Measurements from ENCODE around the gene RPS15A.
"Not testable (repeated sequence)": the region's sequence is repeated elsewhere in the genome, so short reads cannot be mapped to it uniquely, and the experiment has no call there.

The RPS15A gene

DNA sequence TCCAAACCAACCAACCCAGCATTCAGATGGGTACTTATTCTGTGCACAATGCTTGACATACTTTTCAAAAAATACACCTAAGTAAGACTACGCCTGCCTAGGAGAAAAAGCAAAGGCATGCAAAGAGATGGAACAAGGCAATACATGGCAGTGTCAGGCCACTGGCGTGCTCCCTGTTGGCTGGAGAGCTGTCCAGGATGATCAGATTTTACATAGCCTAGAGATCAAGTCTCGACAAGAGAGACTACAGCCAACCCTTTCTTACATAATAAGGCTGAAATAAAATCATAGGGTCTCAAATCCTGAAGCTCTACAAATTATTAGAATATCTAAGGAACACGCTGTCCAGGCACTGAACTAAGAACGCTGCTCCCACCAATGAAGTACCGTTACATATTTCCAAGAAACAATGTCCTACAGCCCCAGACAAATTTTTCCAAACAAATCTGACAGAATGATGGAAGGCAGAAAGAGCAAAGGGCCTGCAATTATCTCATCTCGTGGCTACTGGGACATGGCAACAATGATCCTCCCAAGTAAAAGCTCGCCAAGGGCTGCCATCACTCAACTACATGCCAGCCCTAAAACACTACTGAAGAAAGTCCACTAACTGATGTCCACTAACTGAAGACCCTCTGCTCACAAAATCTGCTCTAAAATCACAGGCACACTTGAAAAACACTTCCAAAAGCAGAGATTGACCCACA is 5.1 kb downstream of the RPS15A start:
- in situ Hi-C loops (cut with HindIII; ENCODE audit: low pct_unique_long_range_greater_than_20kb, low sequenced_read_pairs), result no loop called here
- no peak for TF ChIP-seq JUND (IDR thresholded peaks at IDR 0.05; ENCODE audit: low read depth)
- no peak for DNase-seq (ENCODE audit: low read depth in 1 of 2, low spot score in 1 of 2)

GRCh38 chr16:18783430-18784341 is 6.4 kb downstream of the RPS15A start:
- no peak for DNase-seq (ENCODE audit: low read depth in 1 of 2, low spot score in 1 of 2)
- in situ Hi-C loops (cut with HindIII; ENCODE audit: low pct_unique_long_range_greater_than_20kb, low sequenced_read_pairs), result no loop called here
- TF ChIP-seq JUND (IDR thresholded peaks at IDR 0.05; ENCODE audit: low read depth), result no peak

DNA sequence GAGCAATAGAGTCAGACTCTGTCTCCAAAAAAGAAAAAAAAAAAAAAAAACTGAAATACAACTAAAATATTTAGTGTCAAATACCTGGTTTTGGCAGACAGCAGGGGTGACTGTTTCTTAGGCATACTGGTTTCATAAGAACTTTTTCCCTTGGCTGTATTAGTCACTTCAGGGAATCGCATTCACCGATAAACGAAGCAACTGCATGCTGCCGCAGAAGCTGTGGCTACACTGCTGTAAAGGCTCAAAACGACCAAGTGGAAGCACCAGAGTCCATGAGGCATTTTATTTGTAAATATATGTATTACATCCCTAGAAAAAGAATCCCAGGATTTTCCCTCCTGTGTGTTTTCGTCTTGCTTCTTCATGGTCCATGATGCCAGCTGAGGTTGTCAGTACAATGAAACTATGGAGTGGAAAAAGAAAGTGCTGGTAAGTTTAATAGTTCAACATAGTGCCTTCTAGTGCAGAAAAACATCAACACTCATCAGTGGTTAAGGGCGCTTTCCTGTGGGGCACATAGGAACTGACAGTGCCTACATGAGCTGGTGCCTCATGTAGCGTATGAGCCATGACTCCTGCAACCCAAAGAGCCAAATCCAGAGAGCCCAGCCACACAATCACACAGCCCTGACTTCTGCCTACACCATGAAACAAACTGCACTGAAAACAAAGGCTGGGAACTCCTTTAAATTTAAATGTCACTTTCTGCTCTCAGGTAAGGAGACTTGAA is 7.3 kb downstream of the RPS15A start:
- no peak for TF ChIP-seq JUND (IDR thresholded peaks at IDR 0.05; ENCODE audit: low read depth)
- in situ Hi-C loops (cut with HindIII; ENCODE audit: low pct_unique_long_range_greater_than_20kb, low sequenced_read_pairs), result no loop called here
- no peak for DNase-seq (ENCODE audit: low read depth in 1 of 2, low spot score in 1 of 2)

DNA sequence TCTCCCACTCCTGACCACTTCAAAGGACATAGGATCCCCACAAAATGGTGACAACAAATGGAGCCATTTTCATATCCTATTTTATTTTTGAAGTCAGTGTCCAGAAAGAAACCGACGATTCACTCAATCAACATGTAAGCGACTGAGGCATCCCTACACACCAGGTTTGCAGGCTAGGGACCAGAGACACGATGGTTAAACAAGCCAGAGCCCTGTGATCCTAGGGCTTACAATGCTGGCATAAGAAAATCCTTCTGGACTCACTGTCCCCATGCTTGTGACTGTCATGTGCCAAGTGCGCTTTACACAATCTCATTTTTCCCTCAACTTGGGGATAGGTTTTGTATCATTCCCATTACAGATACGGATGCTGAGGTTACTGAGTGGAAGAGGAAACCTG is 8.9 kb downstream of the RPS15A start:
- in situ Hi-C loops (cut with HindIII; ENCODE audit: low pct_unique_long_range_greater_than_20kb, low sequenced_read_pairs); DNase-seq (ENCODE audit: low read depth in 1 of 2, low spot score in 1 of 2): not testable (repeated sequence)

DNA sequence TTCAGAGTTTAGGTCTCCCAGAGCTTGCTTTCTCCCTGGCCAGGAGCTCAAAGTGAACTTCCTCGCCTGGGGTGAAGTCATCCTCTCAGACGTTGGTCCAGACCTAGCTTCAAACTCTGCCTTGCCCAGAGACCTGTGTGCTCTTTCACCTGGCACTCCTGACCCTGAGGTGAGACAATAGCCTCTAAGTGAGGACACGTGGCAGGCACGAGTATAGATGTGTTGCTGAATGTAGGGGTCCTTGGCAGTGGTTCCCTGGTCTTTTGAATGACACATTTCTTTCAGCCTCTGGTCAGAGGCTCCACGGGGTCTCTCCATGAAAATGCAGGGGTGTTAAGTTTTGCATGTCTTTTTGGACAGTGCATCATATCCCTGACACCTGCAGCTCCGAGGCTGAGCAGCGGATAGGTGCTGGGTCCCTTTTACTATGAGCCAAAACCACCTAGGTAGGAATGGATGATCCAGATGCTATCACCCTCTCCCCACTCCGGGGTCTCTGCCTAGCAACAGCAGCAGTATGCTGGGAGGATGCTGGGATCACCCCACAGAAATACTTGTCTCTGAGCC is 9.6 kb downstream of the RPS15A start:
- in situ Hi-C loops (cut with HindIII; ENCODE audit: low pct_unique_long_range_greater_than_20kb, low sequenced_read_pairs); DNase-seq (ENCODE audit: low read depth in 1 of 2, low spot score in 1 of 2): not testable (repeated sequence)

- in situ Hi-C loops (cut with HindIII; ENCODE audit: low pct_unique_long_range_greater_than_20kb, low sequenced_read_pairs); DNase-seq (ENCODE audit: low read depth in 1 of 2, low spot score in 1 of 2): not testable (repeated sequence)
Measured at GRCh38 chr16:18777664-18778063, 12.5 kb downstream of the RPS15A start.

GRCh38 chr16:18776334-18776733 is 13.8 kb downstream of the RPS15A start:
- DNase-seq (ENCODE audit: low read depth in 1 of 2, low spot score in 1 of 2); in situ Hi-C loops (cut with HindIII; ENCODE audit: low pct_unique_long_range_greater_than_20kb, low sequenced_read_pairs): not testable (repeated sequence)

GRCh38 chr16:18774651-18775050 is 15.5 kb downstream of the RPS15A start:
- DNase-seq (ENCODE audit: low read depth in 1 of 2, low spot score in 1 of 2); in situ Hi-C loops (cut with HindIII; ENCODE audit: low pct_unique_long_range_greater_than_20kb, low sequenced_read_pairs): not testable (repeated sequence)

GRCh38 chr16:18772171-18772570 is 18.0 kb downstream of the RPS15A start:
- DNase-seq (ENCODE audit: low read depth in 1 of 2, low spot score in 1 of 2); in situ Hi-C loops (cut with HindIII; ENCODE audit: low pct_unique_long_range_greater_than_20kb, low sequenced_read_pairs): not testable (repeated sequence)

DNA sequence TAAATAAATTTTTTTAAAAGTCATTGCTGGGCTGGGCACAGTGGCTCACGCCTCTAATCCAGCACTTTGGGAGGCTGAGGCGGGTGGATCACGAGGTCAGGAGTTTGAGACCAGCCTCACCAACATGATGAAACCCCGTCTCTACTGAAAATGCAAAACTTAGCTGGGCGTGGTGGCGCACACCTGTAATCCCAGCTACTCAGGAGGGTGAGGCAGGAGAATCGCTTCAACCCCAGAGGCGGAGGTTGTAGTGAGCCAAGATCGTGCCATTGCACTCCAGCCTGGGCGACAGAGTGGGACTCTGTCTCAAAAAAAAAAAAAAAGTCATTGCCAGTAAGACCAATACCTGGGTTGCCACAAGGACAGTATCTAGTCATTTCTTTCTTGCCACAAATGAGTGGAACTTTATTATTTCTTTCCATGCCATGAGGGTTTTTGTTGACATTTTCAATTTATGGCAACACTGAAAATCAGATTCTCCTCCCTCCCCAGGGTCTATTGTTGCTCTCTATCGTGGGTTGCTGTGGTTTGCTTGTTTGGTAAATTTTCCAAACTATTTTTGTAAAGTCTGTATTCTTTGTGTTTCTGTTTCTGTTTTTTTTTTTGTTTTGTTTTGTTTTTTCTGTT is 19.7 kb downstream of the RPS15A start:
- DNase-seq (ENCODE audit: low read depth in 1 of 2, low spot score in 1 of 2); in situ Hi-C loops (cut with HindIII; ENCODE audit: low pct_unique_long_range_greater_than_20kb, low sequenced_read_pairs): not testable (repeated sequence)

DNA sequence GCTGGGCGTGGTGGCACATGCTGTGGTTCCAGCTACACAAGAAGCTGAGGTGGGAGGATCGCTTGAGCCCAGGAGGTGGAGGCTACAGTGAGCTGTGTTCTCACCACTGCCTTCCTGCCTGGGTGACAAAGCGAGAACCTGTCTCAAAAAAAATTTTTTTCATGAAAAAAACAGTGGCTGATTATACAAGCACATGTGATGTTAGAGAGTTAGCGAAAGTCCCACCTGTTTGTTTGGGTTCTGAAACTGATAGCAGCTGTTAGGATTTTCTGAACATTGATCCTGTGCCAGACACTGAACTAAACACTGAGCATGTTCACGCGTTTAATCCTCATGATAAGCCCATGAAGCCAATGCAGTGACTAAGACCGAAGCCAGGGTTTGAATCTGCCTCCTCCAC is 22.9 kb downstream of the RPS15A start:
- in situ Hi-C loops (cut with HindIII; ENCODE audit: low pct_unique_long_range_greater_than_20kb, low sequenced_read_pairs); DNase-seq (ENCODE audit: low read depth in 1 of 2, low spot score in 1 of 2): not testable (repeated sequence)

- DNase-seq (ENCODE audit: low read depth in 1 of 2, low spot score in 1 of 2); in situ Hi-C loops (cut with HindIII; ENCODE audit: low pct_unique_long_range_greater_than_20kb, low sequenced_read_pairs): not testable (repeated sequence)
Measured at GRCh38 chr16:18762713-18763112, 27.4 kb downstream of the RPS15A start.

DNA sequence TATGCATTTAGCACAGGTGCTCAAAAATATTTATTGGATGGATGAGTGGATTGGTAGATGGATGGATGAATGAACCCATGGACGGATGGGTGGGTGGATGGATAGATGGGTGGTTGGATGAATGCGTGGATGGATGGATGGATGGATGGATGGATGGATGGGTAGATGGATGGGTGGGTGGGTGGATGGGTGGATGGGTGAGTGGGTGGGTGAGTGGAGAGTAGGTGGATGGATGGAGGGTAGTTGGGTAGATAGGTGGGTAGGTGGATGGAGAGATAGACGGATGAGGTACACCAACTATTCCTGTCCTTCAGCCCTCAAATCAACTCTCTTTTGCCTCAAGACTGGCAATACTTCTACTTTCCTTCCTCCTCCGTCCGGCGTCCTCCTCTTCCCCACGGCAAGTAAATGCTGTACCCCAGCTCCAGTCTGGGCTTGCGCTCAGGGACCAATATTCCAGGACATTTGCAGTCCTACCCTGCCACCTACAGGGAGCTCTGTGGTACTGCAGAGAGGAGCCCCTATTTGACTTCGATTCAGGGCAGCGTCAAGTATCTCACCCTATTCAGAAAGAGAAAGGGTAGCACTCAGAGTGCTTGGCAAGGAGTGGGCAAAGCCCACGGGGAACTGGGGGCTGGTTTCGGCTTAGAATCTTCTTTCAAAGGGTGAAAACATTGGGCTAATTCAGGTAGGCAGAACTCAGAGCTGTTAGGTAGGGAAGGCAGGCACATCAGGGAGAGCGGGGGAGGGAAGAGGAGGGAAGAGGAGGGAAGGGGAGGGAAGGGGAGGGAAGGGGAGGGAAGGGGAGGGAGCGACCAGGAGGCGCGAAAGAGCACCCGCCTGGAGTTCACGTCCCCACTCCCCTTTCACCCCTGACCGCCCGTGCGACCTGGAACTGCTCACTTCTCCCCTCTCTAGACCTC is 30.3 kb downstream of the RPS15A start:
- in situ Hi-C loops (cut with HindIII; ENCODE audit: low pct_unique_long_range_greater_than_20kb, low sequenced_read_pairs); DNase-seq (ENCODE audit: low read depth in 1 of 2, low spot score in 1 of 2): not testable (repeated sequence)

DNA sequence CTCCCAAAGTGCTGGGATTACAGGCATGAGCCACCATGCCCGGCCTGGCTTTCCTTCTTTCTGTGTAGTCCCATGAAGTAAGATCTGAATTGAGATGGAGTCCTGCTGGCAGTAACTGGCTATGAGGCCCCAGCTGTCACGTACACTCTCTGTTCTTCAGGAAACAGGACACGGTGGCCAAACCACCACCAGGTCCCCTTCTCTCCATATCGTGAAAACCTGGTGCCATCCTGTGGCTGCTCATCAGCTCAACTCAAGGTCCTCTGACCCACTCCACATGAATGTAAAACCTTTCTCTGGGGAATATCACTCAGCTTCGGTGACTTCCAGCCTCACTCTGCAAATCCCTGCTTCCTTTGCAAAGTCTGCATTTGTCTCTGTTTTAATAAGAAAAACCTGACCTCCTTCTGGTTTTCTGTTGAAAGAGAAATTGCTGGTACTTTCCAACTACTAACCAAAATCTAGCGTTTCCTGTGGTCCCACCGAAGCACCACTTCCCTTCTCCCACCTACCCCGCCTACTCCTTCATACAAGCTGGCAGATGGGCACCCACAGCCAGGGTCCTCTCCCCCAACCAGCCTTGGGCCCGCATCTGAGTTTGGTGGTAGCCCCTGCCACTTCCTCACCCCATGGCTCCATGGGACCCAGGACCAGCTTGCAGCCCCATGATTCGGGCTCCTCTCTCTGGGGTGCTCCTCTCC is 32.0 kb downstream of the RPS15A start:
- DNase-seq (ENCODE audit: low read depth in 1 of 2, low spot score in 1 of 2); in situ Hi-C loops (cut with HindIII; ENCODE audit: low pct_unique_long_range_greater_than_20kb, low sequenced_read_pairs): not testable (repeated sequence)

DNA sequence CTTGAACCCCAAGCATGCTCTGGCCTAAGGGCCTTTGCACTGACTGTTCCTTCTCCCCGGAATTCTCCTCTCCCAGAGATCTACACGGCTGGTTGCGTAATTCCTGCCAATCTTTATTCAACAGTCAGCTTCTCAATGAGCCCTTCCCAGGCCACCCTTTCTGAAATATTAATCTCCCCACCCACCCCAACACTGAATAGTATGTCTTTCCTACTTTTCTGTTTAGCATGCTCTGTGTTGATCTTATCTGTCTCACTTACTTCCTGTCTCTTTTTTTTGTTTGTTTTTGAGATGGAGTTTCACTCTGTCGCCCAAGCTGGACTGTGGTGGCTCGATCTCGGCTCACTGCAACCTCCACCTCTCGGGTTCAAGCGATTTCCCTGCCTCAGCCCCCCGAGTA is 33.5 kb downstream of the RPS15A start:
- DNase-seq (ENCODE audit: low read depth in 1 of 2, low spot score in 1 of 2); in situ Hi-C loops (cut with HindIII; ENCODE audit: low pct_unique_long_range_greater_than_20kb, low sequenced_read_pairs): not testable (repeated sequence)

- in situ Hi-C loops (cut with HindIII; ENCODE audit: low pct_unique_long_range_greater_than_20kb, low sequenced_read_pairs); DNase-seq (ENCODE audit: low read depth in 1 of 2, low spot score in 1 of 2): not testable (repeated sequence)
Measured at GRCh38 chr16:18742870-18743269, 47.3 kb downstream of the RPS15A start.

Measured in T47D (cell line).